ENCODE data around the gene IGSF1.

Gene IGSF1

GRCh38 chrX:131288738-131289511, at the start of gene IGSF1:
TSS of gene IGSF1 (minus strand) at chrX:131289306. CDS start at chrX:131286674, 2,632 bp downstream.
- peak in 49 of 56 donors; percentile 1 to 71 (median 21) for DNase-seq

GRCh38 chrX:131332331-131332730, 43.2 kb upstream of the IGSF1 start:
- no peak for DNase-seq

- DNase-seq = no peak
These were observed 42.0 kb upstream of the IGSF1 start for GRCh38 chrX:131331152-131331551.

- no peak for DNase-seq
These were observed 41.6 kb upstream of the IGSF1 start for GRCh38 chrX:131330735-131331134.

- DNase-seq = no peak
These were observed 33.5 kb upstream of the IGSF1 start for GRCh38 chrX:131322651-131323050.

GRCh38 chrX:131317326-131317725, 28.2 kb upstream of the IGSF1 start:
- DNase-seq = no peak

DNA sequence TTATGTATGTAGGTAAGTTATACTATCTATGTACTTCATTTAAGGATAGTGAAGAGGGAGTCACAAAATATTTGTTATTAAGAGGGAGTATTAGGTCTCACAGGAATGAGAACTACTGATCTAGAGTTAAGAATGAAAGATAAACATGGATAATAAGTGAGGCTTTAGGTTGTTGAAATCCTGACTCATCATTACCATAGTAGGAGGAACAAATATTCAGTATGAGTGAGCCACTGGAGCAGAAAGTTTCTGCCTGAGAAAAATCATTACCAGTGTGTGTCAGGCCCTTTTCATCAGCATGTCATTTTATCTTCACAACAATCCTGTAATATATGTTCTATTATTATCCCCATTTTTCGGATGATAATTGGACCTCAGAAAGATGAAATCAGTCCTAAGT, 27.2 kb upstream of the IGSF1 start:
- DNase-seq = no peak

GRCh38 chrX:131308980-131309379, 19.9 kb upstream of the IGSF1 start:
- no peak for DNase-seq

DNA sequence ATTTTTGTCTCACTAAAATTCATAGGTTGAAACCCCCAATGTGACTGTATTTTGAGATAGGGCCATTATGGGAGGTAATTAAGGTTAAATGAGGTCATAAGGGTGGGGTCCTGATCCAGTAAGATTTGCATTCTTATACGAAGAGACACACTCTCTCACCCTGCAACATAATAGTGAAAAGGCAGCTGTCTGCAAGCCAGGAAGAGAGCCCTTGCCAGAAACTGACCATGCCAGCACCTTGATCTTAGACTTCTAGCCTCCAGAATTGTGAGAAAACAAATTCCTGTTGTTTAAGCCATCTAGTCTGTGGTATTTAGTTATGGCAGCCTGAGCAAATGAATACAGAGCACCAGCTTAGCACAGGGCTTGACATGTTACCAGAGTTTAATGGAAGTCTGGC, 17.5 kb upstream of the IGSF1 start:
- DNase-seq = no peak

GRCh38 chrX:131305926-131306325, 16.8 kb upstream of the IGSF1 start:
- DNase-seq = no peak

- DNase-seq = no peak
These were observed 13.6 kb upstream of the IGSF1 start for GRCh38 chrX:131302701-131303100.

GRCh38 chrX:131301155-131301554, 12.0 kb upstream of the IGSF1 start:
- no peak for DNase-seq

GRCh38 chrX:131298846-131299245, 9.7 kb upstream of the IGSF1 start:
- DNase-seq = no peak

- no peak for DNase-seq
These were observed 8.9 kb upstream of the IGSF1 start for GRCh38 chrX:131298036-131298435.

DNA sequence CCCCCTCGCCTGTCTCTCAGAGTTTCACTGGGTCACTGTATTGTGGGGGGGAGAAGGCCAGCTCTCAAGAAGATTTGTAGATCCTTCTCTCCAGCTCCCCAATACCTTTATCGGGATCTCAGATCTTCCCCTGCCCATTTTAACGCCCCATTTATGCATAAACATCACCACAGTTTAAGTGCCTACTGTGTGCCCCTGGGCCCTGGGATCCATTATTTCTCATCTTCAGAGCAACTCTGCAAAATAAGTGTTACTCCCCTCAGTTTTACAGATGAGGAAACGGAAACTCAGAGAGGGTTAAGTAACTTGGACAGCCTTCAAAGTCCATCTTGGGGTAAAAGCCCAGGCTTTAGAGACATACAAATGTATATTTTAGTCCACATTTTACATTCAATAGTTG, 421 bp upstream of the IGSF1 start:
- no peak for DNase-seq

DNA sequence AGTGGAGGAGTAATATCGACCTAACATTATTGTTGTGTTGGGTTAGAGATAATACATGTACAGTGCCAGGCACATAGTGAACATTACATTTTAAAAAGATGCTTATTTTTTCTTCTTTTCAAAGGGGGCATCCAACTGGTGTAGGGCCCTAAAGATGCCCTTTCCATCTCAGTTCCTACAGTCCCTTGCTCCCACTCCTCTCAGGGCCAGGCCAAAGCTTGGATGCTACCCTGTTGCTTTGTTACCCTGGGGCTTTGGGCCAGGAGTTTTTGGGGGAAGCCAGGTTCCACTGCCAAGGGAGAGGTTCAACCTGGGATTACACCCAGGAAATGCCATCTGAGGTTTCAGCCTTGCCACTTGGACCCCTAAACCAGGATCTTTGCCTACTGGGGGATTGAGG, 918 bp downstream of the IGSF1 start:
- DNase-seq = peak in 1 of 56 donors; percentile 1

DNA sequence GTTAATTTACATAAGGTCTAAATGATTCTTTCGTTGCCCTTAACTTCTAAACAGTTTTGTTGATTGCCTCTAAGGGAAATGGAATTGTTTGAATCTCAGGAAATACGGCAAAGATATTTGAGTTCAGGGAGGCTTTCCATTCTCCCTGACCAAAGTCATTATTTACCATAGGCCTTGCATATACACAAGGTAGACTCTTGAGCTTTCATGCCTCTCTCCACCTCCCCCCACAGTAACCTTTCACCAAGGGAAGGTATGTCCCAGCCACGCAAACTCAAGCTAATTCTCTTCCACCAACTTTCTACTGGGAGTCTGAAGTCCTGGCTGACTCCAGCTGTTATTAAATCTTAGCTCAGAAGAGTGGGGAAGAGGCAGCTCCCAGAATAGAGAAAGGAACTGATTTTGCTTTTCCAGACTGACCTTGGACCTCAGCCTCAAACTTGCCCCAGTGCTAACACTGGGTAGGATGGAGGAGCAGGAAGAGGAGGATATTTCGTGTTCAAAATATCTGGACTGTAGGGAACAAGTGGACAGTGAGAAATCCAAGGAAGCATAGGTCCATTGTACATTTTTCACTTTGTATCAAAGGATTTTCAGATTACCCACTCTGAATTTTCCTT, 1.4 kb downstream of the IGSF1 start:
- DNase-seq = no peak

- no peak for DNase-seq
These were observed 9.5 kb downstream of the IGSF1 start for GRCh38 chrX:131279617-131280016.

GRCh38 chrX:131279197-131279596, 9.9 kb downstream of the IGSF1 start:
- no peak for DNase-seq

GRCh38 chrX:131277543-131278136, 11.5 kb downstream of the IGSF1 start:
- no peak for DNase-seq

GRCh38 chrX:131273011-131273410, 16.1 kb downstream of the IGSF1 start:
- no peak for DNase-seq

DNA sequence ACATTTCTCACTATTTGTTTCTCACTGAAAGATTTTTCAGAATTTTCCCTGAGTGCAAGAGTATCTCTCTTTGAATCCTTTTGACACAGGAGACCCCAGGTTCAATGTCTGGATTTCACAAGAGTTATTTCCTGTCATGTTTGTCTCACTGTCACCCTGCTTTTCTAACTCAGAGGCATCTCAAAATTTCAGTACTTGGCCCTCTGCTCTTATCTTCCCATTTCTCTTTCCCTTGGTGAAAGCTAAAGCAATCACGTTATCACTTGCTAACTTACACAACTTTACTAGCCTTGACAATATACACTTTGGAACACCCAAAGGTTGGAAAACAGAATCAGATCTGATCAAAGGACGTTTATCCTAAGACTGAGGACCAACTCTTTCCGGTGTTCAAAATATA, 17.3 kb downstream of the IGSF1 start:
- DNase-seq = no peak

- DNase-seq = no peak
These were observed 17.8 kb downstream of the IGSF1 start for GRCh38 chrX:131271274-131271673.
